Thymus (tissue), 11 donors: Measurements from ENCODE around the gene PPP2R5E. TPM values are rescaled to one million over a fixed set of nuclear protein-coding genes. Genes with fewer than 3 reads are reported as not detected.

ENCODE experiments used
- DNase-seq, 9 donors: peaks; one replicate each; pipeline ENCODE4 v3.0.0-alpha.2; 2013; ENCODE audit warnings: low spot score in 9 of 9, low read depth in 6 of 9, missing footprints in 1 of 9
- H3K27ac ChIP-seq, 2 donors: one replicate each; pipeline ENCODE4 v1.5.1; 2013; ENCODE audit warnings: control low read depth in 1 of 2, low read depth in 1 of 2, low read length in 1 of 2, mild to moderate bottlenecking in 1 of 2, moderate library complexity in 1 of 2
- H3K27me3 ChIP-seq, 2 donors: one replicate each; pipeline ENCODE4 v1.5.1; 2013; ENCODE audit warnings: low read length in 1 of 2; ENCODE audit not compliant: control insufficient read depth in 2 of 2, insufficient read depth in 1 of 2
- H3K36me3 ChIP-seq, 2 donors: one replicate each; pipeline ENCODE4 v1.5.1; 2013; ENCODE audit warnings: low read length in 1 of 2, mild to moderate bottlenecking in 1 of 2, moderate library complexity in 1 of 2; ENCODE audit not compliant: control insufficient read depth in 2 of 2, insufficient read depth in 2 of 2
- H3K4me1 ChIP-seq, 2 donors: one replicate each; pipeline ENCODE4 v1.5.1; 2013; ENCODE audit warnings: low read length in 2 of 2; ENCODE audit not compliant: control insufficient read depth in 2 of 2, insufficient read depth in 2 of 2
- H3K4me3 ChIP-seq, 2 donors: one replicate each; pipeline ENCODE4 v1.5.1; 2013; ENCODE audit warnings: low read length in 2 of 2, control low read depth in 1 of 2, mild to moderate bottlenecking in 1 of 2
- H3K9me3 ChIP-seq, 2 donors: one replicate each; pipeline ENCODE4 v1.5.1; 2013; ENCODE audit warnings: low read length in 1 of 2, mild to moderate bottlenecking in 1 of 2; ENCODE audit not compliant: control insufficient read depth in 2 of 2, insufficient read depth in 1 of 2
- WGBS: extraction: QIAGEN DNeasy Blood & Tissue Kit; methylation state at CpG from one replicate; pipeline ENCODE4 v1.1.7; 2013; 5-methylcytosine and 5-hydroxymethylcytosine counted together
- polyA plus RNA-seq: library from polyadenylated mRNA; stranded (reverse); fragments of 200-250 nt; gene quantifications from one replicate; pipeline ENCODE4 v1.2.3, GENCODE V29; 2013
- total RNA-seq: library from RNA; stranded (reverse); fragments of 120-200 nt; gene quantifications from one replicate; pipeline ENCODE4 v1.2.4, GENCODE V29; 2013
- donor health status: healthy.

Gene PPP2R5E
- total and polyA plus RNA-seq, 2 donors, result 10.4 to 14.6 TPM

- WGBS, result 92% methylated on average over 3 of the region's 3 CpGs
- Histone ChIP-seq H3K36me3 (no peaks in the 10 kb centered on the region), H3K4me3 (no peak overlapping the region), H3K27ac (no peak overlapping the region), H3K27me3 (no peaks in the 10 kb centered on the region), H3K4me1 (peaks cover 21 to 23% of the 10 kb centered on the region in 2 donors), H3K9me3 (no peaks in the 10 kb centered on the region)
- DNase-seq, result no peak
These were observed 72.0 kb downstream of the PPP2R5E start for GRCh38 chr14:63470962-63471793.

- no peak for DNase-seq
- H3K27me3 ChIP-seq, result no peaks in the 10 kb centered on the region
- H3K9me3 ChIP-seq, result no peaks in the 10 kb centered on the region
- H3K36me3 ChIP-seq, result no peaks in the 10 kb centered on the region
- WGBS, result 71% methylated on average over 1 of the region's 1 CpG
- H3K4me3 ChIP-seq, result no peak overlapping the region
- H3K4me1 ChIP-seq, result peaks cover 6 to 7% of the 10 kb centered on the region in 2 donors
- H3K27ac ChIP-seq, result no peak overlapping the region
These were observed 74.9 kb downstream of the PPP2R5E start for GRCh38 chr14:63468294-63468693.

- WGBS, result 90% methylated on average over 4 of the region's 4 CpGs
- Histone ChIP-seq H3K4me1 (peaks cover under 1 to 6% of the 10 kb centered on the region in 2 donors), H3K36me3 (no peaks in the 10 kb centered on the region), H3K27ac (no peak overlapping the region), H3K27me3 (no peaks in the 10 kb centered on the region), H3K4me3 (no peak overlapping the region), H3K9me3 (no peaks in the 10 kb centered on the region)
- DNase-seq, result no peak
These were observed 75.6 kb downstream of the PPP2R5E start for GRCh38 chr14:63467440-63468072.

- H3K27ac ChIP-seq, result no peak overlapping the region
- peaks cover 0 to 3% of the 10 kb centered on the region in 2 donors for H3K4me1 ChIP-seq
- H3K36me3 ChIP-seq, result no peaks in the 10 kb centered on the region
- no peaks in the 10 kb centered on the region for H3K27me3 ChIP-seq
- over 99% methylated on average over 8 of the region's 8 CpGs for WGBS
- no peak overlapping the region for H3K4me3 ChIP-seq
- DNase-seq, result no peak
- no peaks in the 10 kb centered on the region for H3K9me3 ChIP-seq
These were observed 77.8 kb downstream of the PPP2R5E start for GRCh38 chr14:63465347-63465746.

- 47% methylated on average over 4 of the region's 4 CpGs for WGBS
These were observed 82.4 kb downstream of the PPP2R5E start for GRCh38 chr14:63460680-63461369.

GRCh38 chr14:63459738-63460137, 83.4 kb downstream of the PPP2R5E start:
- no peak for DNase-seq
- Histone ChIP-seq H3K9me3 (no peaks in the 10 kb centered on the region), H3K4me1 (no peaks in the 10 kb centered on the region), H3K27me3 (no peaks in the 10 kb centered on the region), H3K36me3 (no peaks in the 10 kb centered on the region), H3K4me3 (no peak overlapping the region), H3K27ac (no peak overlapping the region)
- 82% methylated on average over 6 of the region's 6 CpGs for WGBS

More at GRCh38 chr14:63460680-63461369, 82.4 kb downstream of the PPP2R5E start:
- Histone ChIP-seq H3K9me3 (no peaks in the 10 kb centered on the region), H3K4me1 (no peaks in the 10 kb centered on the region), H3K4me3 (no peak overlapping the region), H3K27me3 (no peaks in the 10 kb centered on the region), H3K27ac (no peak overlapping the region), H3K36me3 (no peaks in the 10 kb centered on the region)
- no peak for DNase-seq

- DNase-seq, result no peak
- WGBS, result 97% methylated on average over 4 of the region's 4 CpGs
- no peaks in the 10 kb centered on the region for H3K9me3 ChIP-seq
- no peaks in the 10 kb centered on the region for H3K27me3 ChIP-seq
- H3K4me1 ChIP-seq, result no peaks in the 10 kb centered on the region
- no peak overlapping the region for H3K27ac ChIP-seq
- H3K4me3 ChIP-seq, result no peak overlapping the region
- H3K36me3 ChIP-seq, result peaks cover 0 to 3% of the 10 kb centered on the region in 2 donors
These were observed 85.7 kb downstream of the PPP2R5E start for GRCh38 chr14:63457498-63457897.

- Histone ChIP-seq H3K4me1 (no peaks in the 10 kb centered on the region), H3K27ac (no peak overlapping the region), H3K36me3 (peaks cover 0 to 10% of the 10 kb centered on the region in 2 donors), H3K27me3 (no peaks in the 10 kb centered on the region), H3K9me3 (no peaks in the 10 kb centered on the region), H3K4me3 (no peak overlapping the region)
- no peak for DNase-seq
- whole genome bisulfite sequencing, result 94% methylated on average over 2 of the region's 2 CpGs
These were observed 88.1 kb downstream of the PPP2R5E start for GRCh38 chr14:63454863-63455622.
